SK-N-SH (cell line): ENCODE results near the gene SLN. TPM values are rescaled to one million over a fixed set of nuclear protein-coding genes. Genes with fewer than 3 reads are reported as not detected.

Experiments
- CTCF ChIA-PET: fragments of 300-600, 350-600 bp; formaldehyde crosslinking; extraction: SDS; loops from one replicate; lab custom pipeline; 2021; lab: Yijun Ruan, JAX
- POLR2A ChIA-PET: fragments of 350-600 bp; sonication (Branson Sonifier 250); formaldehyde crosslinking; extraction: SDS; loops from one replicate; lab custom pipeline; 2020; ENCODE audit warnings: antibody characterized with exemption, inconsistent platforms; lab: Yijun Ruan, JAX
- DNase-seq: peaks from one replicate; pipeline ENCODE4 v3.0.0; 2012
- H2AFZ ChIP-seq: fragments of 200-600 bp; sonication (generic); 2 replicates; pipeline ENCODE4 v1.8.1; 2016; ENCODE audit warnings: antibody characterized with exemption, mild to moderate bottlenecking, low read depth
- H3F3A ChIP-seq: fragments of 200-600 bp; sonication (generic); replicated peaks from 2 replicates; pipeline ENCODE3; 2016; ENCODE audit warnings: antibody characterized with exemption, mild to moderate bottlenecking; ENCODE audit not compliant: insufficient read depth
- H3K27ac ChIP-seq, 2 experiments: fragments of 200-500 bp in 1 of 2; fragments of 200-600 bp in 1 of 2; sonication (Bioruptor generic) in 1 of 2; sonication (generic), shearing (Covaris generic) in 1 of 2; 2 replicates each; pipeline versions ENCODE4 v1.5.1 to v1.6.1; 2014 to 2016; ENCODE audit warnings: low read depth in 2 of 2, inconsistent platforms in 1 of 2, low read length in 1 of 2, mild to moderate bottlenecking in 1 of 2, mixed read lengths in 1 of 2
- H3K27me3 ChIP-seq: fragments of 200-600 bp; sonication (generic), shearing (Covaris generic); 2 replicates; pipeline ENCODE4 v1.6.1; 2016; ENCODE audit warnings: mixed run types; ENCODE audit not compliant: insufficient read depth
- H3K36me3 ChIP-seq, 2 experiments: fragments of 200-500 bp in 1 of 2; fragments of 200-600 bp in 1 of 2; sonication (Bioruptor generic) in 1 of 2; sonication (generic) in 1 of 2; replicated peaks in 1 of 2; 2 replicates each; pipeline versions ENCODE3 to v1.5.1; 2014 to 2016; ENCODE audit warnings: low read length in 1 of 2, mild to moderate bottlenecking in 1 of 2; ENCODE audit not compliant: insufficient read depth in 2 of 2, control insufficient read depth in 1 of 2
- H3K4me1 ChIP-seq, 2 experiments: fragments of 200-500 bp in 1 of 2; fragments of 200-600 bp in 1 of 2; sonication (Bioruptor generic) in 1 of 2; sonication (generic), shearing (Covaris generic) in 1 of 2; 2 replicates each; pipeline versions ENCODE4 v1.5.1 to v1.6.1; 2014 to 2016; ENCODE audit warnings: low read depth in 1 of 2, low read length in 1 of 2, mixed run types in 1 of 2; ENCODE audit not compliant: insufficient read depth in 2 of 2, control insufficient read depth in 1 of 2
- H3K4me2 ChIP-seq: fragments of 200-600 bp; sonication (generic), shearing (Covaris generic); 2 replicates; pipeline ENCODE4 v1.6.1; 2017; ENCODE audit warnings: mixed run types
- H3K4me3 ChIP-seq, 2 experiments: fragments of 200-500 bp in 1 of 2; fragments of 200-600 bp in 1 of 2; sonication (Bioruptor generic) in 1 of 2; sonication (generic), shearing (Covaris generic) in 1 of 2; 2 replicates each; pipeline versions ENCODE4 v1.5.1 to v1.8.1; 2014 to 2016; ENCODE audit warnings: low read depth in 2 of 2, inconsistent platforms in 1 of 2, low read length in 1 of 2, mild to moderate bottlenecking in 1 of 2, mixed read lengths in 1 of 2, moderate library complexity in 1 of 2
- H3K79me2 ChIP-seq: fragments of 200-600 bp; sonication (generic); 2 replicates; pipeline ENCODE4 v1.8.1; 2017; ENCODE audit warnings: mild to moderate bottlenecking; ENCODE audit not compliant: insufficient read depth
- H3K9ac ChIP-seq: fragments of 200-600 bp; sonication (generic); 2 replicates; pipeline ENCODE4 v1.6.1; 2017; ENCODE audit warnings: mixed run types
- H3K9me2 ChIP-seq: fragments of 200-600 bp; sonication (generic); 2 replicates; pipeline ENCODE4 v1.6.1; 2017; ENCODE audit warnings: mixed run types
- H3K9me3 ChIP-seq: fragments of 200-600 bp; sonication (generic); 2 replicates; pipeline ENCODE4 v1.6.1; 2017; ENCODE audit warnings: mixed run types, mild to moderate bottlenecking, moderate library complexity
- H4K20me1 ChIP-seq: fragments of 200-600 bp; sonication (generic); 2 replicates; pipeline ENCODE4 v1.6.1; 2017; ENCODE audit warnings: mild to moderate bottlenecking, mixed run types; ENCODE audit not compliant: insufficient read depth
- CTCF ChIP-seq: fragments of 200-600 bp; sonication (generic); IDR thresholded peaks from 2 replicates; pipeline ENCODE4 v1.6.1; 2017; ENCODE audit warnings: antibody characterized with exemption, mild to moderate bottlenecking, moderate library complexity
- EP300 ChIP-seq, 2 experiments: IDR thresholded peaks; 2 replicates each; pipeline versions ENCODE4 v1.4.0 to v1.6.1; 2012; ENCODE audit warnings: borderline replicate concordance in 1 of 2, low read depth in 1 of 2, low read length in 1 of 2
- EZH2phosphoT487 ChIP-seq: fragments of 200-600 bp; sonication (generic); IDR thresholded peaks from 2 replicates; pipeline ENCODE4 v1.6.1; 2017; ENCODE audit warnings: low read depth, mixed run types, mild to moderate bottlenecking, antibody characterized with exemption, moderate library complexity, borderline replicate concordance
- GABPA ChIP-seq: IDR thresholded peaks from 2 replicates; pipeline ENCODE4 v1.4.0; 2012; ENCODE audit warnings: low read depth, mild to moderate bottlenecking
- MXI1 ChIP-seq: IDR thresholded peaks from 2 replicates; pipeline ENCODE4 v1.6.1; 2012; ENCODE audit warnings: mild to moderate bottlenecking, low read depth, low read length, improper control_type of control experiment
- RAD21 ChIP-seq: IDR thresholded peaks from 2 replicates; pipeline ENCODE4 v1.6.1; 2012; ENCODE audit warnings: mild to moderate bottlenecking, low read length
- SIN3A ChIP-seq: IDR thresholded peaks from 2 replicates; pipeline ENCODE4 v1.6.1; 2012; ENCODE audit warnings: low read depth, mild to moderate bottlenecking, low read length, moderate library complexity, borderline replicate concordance
- TCF12 ChIP-seq: IDR thresholded peaks from 2 replicates; pipeline ENCODE4 v1.4.0; 2012
- TEAD4 ChIP-seq: IDR thresholded peaks from 2 replicates; pipeline ENCODE4 v1.4.0; 2012; ENCODE audit warnings: mild to moderate bottlenecking, borderline replicate concordance; ENCODE audit not compliant: insufficient read depth
- USF1 ChIP-seq: IDR thresholded peaks from 2 replicates; pipeline ENCODE4 v1.4.0; 2012; ENCODE audit warnings: low read depth, borderline replicate concordance
- USF2 ChIP-seq: fragments of 150-350 bp; IDR thresholded peaks from 2 replicates; pipeline ENCODE4 v1.6.1; 2017; ENCODE audit warnings: antibody characterized with exemption, low read length, low read depth, borderline replicate concordance
- WGBS: methylation state at CpG from one replicate; pipeline ENCODE4 v1.1.6; 2017; ENCODE audit warnings: low lambda C conversion rate; 5-methylcytosine and 5-hydroxymethylcytosine counted together
- polyA plus RNA-seq, 3 experiments: library from polyadenylated mRNA; depleted of rRNA; stranded (reverse); fragments of >200 nt; gene quantifications; 2 replicates each; pipeline ENCODE4 v1.2.3, GENCODE V29; 2012
- TF ChIP-seq, protein P1 (sequence below): fragments of 150-350 bp; IDR thresholded peaks from 2 replicates; pipeline ENCODE4 v1.6.1; 2016; ENCODE audit warnings: mild to moderate bottlenecking, low read depth, low read length

The SLN gene
- polyA plus RNA-seq, 1 of the 3 experiments (the other 2 are of a cell fraction) = not detected

GRCh38 chr11:107719073-107719472, 7.2 kb upstream of the SLN start (continued):
- TF ChIP-seq USF1 (no peak), TCF12 (no peak), MXI1 (no peak)

- TF ChIP-seq SIN3A = no peak
- no peak for TF ChIP-seq EZH2phosphoT487
- no peak for TF ChIP-seq CTCF
- TF ChIP-seq, protein P1, sequence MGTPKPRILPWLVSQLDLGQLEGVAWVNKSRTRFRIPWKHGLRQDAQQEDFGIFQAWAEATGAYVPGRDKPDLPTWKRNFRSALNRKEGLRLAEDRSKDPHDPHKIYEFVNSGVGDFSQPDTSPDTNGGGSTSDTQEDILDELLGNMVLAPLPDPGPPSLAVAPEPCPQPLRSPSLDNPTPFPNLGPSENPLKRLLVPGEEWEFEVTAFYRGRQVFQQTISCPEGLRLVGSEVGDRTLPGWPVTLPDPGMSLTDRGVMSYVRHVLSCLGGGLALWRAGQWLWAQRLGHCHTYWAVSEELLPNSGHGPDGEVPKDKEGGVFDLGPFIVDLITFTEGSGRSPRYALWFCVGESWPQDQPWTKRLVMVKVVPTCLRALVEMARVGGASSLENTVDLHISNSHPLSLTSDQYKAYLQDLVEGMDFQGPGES = no peak
- no peak for TF ChIP-seq TEAD4
- TF ChIP-seq USF2 = no peak
- TF ChIP-seq EP300 (IDR thresholded peaks at IDR 0.05; ENCODE audit: borderline replicate concordance in 1 of 2, low read depth in 1 of 2, low read length in 1 of 2) = no peak
- no peak for TF ChIP-seq GABPA
- TF ChIP-seq RAD21 = no peak
- no peak for DNase-seq
- H3K4me3 ChIP-seq = no peak overlapping the region
- H3K27me3 ChIP-seq = peaks cover 5% of the 10 kb centered on the region; the same call in 1 of the 2 replicates
- no peak overlapping the region for H3K27ac ChIP-seq
- CTCF ChIA-PET = no interaction called here
- no peaks in the 10 kb centered on the region for H3K9me2 ChIP-seq
- no peak overlapping the region for H3K4me2 ChIP-seq
- H3K9me3 ChIP-seq = no peaks in the 10 kb centered on the region
- no peak overlapping the region for H2AFZ ChIP-seq
- POLR2A ChIA-PET = no interaction called here
- no peaks in the 10 kb centered on the region for H4K20me1 ChIP-seq
- no peaks in the 10 kb centered on the region for H3K36me3 ChIP-seq
- H3F3A ChIP-seq = no peaks in the 10 kb centered on the region
- H3K79me2 ChIP-seq = no peaks in the 10 kb centered on the region
- H3K9ac ChIP-seq = no peak overlapping the region
- H3K4me1 ChIP-seq = no peaks in the 10 kb centered on the region; a peak in 2 of 4 replicates
- WGBS = 49% methylated on average over 4 of the region's 4 CpGs
Measured at GRCh38 chr11:107716884-107717532, 5.2 kb upstream of the SLN start.
